Vagina (tissue), 2 donors: ENCODE data around the gene TTC28. TPM values are rescaled to one million over a fixed set of nuclear protein-coding genes. Genes with fewer than 3 reads are reported as not detected.

Source experiments
- DNase-seq, 2 donors: peaks; one replicate each; pipeline ENCODE4 v3.0.0-alpha.2; 2017; ENCODE audit errors: extremely low spot score in 2 of 2
- H3K27ac ChIP-seq: fragments of 200-600 bp; sonication (generic); one replicate; pipeline ENCODE4 v1.5.1; 2019
- H3K27me3 ChIP-seq: fragments of 200-600 bp; sonication (generic); one replicate; pipeline ENCODE4 v1.5.1; 2019
- H3K36me3 ChIP-seq, 2 donors: fragments of 200-600 bp; sonication (generic); one replicate each; pipeline ENCODE4 v1.5.1; 2017 to 2019
- H3K4me1 ChIP-seq: fragments of 200-600 bp; sonication (generic); one replicate; pipeline ENCODE4 v1.5.1; 2019
- H3K4me3 ChIP-seq, 2 donors: fragments of 200-600 bp; sonication (generic); 1 replicate in 1 of 2; 2 replicates in 1 of 2; pipeline ENCODE4 v1.5.1; 2016 to 2019
- H3K9me3 ChIP-seq: fragments of 200-600 bp; sonication (generic); one replicate; pipeline ENCODE4 v1.5.1; 2019
- POLR2A ChIP-seq, 2 donors: fragments of 450-650 bp; IDR thresholded peaks; one replicate each; pipeline ENCODE4 v1.6.1; 2017; ENCODE audit warnings: antibody characterized with exemption in 2 of 2, mild to moderate bottlenecking in 2 of 2, moderate library complexity in 2 of 2
- POLR2AphosphoS5 ChIP-seq, 2 donors: sonication (generic); formaldehyde crosslinking; IDR thresholded peaks; one replicate each; pipeline ENCODE4 v1.9.0; 2017; ENCODE audit warnings: antibody characterized with exemption in 2 of 2, mild to moderate bottlenecking in 2 of 2, low read depth in 1 of 2; ENCODE audit not compliant: insufficient read depth in 1 of 2
- intact Hi-C: fragments of 100-400 bp; cut with DNase I; formaldehyde crosslinking; loops from one replicate; pipeline ENCODE4 v1.15.1; 2023
- total RNA-seq: library from RNA; depleted of rRNA; stranded (reverse); fragments of >200 nt; gene quantifications from one replicate; pipeline ENCODE4 v1.2.3, GENCODE V29; 2016
- TF ChIP-seq, protein P1 (sequence below), 3 experiments: fragments of 450-650 bp in 2 of 3; fragments of 200-600 bp in 1 of 3; sonication (generic) in 1 of 3; IDR thresholded peaks; one replicate each; pipeline ENCODE4 v1.5.1; 2017 to 2019; ENCODE audit warnings: antibody characterized with exemption in 3 of 3, mild to moderate bottlenecking in 2 of 3, moderate library complexity in 2 of 3

TTC28 gene
- total RNA-seq, 1 donor from 2014 or later, result 41.7 TPM

DNA sequence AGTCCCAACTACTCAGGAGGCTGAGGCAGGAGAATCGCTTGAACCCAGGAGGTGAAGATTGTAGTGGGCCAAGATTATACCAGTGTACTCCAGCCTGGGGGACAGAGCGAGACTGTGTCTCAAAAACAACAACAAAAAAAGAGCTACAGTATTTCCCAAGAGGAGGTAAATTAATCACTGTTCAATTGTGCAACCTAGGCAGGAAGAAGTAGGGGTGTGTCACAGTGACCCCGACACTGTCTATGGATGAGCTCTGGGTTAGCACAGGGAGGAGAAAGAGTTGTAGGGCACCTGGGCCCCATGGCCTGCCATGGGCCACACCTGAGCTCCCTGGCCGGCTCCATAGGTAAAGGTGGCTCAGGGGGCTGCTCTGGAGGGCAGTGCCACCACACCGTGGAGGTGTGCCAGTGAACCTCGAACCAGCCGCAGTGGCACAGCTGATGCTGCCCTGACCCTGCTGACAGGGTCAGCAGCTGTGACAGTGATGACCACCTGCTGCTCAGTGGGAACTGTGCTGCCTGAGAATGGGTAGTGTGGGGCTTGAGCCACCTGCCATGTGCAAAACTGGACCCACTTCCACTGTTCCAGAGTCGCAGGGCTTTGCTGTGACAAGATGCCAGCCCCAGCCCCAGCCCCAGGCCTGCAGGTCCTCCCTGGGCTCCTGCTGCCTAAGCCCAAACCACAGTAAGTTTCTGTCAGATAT is 676.6 kb downstream of the TTC28 start:
- H3K9me3 ChIP-seq, result no peaks in the 10 kb centered on the region
- H3K27me3 ChIP-seq, result no peaks in the 10 kb centered on the region
- intact Hi-C loops, result loop anchor here (5.0 to 10.0 kb wide), 2 partner anchors 88 to 116 kb away; partner anchors contain the start of gene PITPNB
- no peak for TF ChIP-seq POLR2AphosphoS5 (IDR thresholded peaks at IDR 0.05; ENCODE audit: insufficient read depth in 1 of 2, low read depth in 1 of 2)
- no peak for TF ChIP-seq POLR2A (IDR thresholded peaks at IDR 0.05)
- TF ChIP-seq, protein P1, sequence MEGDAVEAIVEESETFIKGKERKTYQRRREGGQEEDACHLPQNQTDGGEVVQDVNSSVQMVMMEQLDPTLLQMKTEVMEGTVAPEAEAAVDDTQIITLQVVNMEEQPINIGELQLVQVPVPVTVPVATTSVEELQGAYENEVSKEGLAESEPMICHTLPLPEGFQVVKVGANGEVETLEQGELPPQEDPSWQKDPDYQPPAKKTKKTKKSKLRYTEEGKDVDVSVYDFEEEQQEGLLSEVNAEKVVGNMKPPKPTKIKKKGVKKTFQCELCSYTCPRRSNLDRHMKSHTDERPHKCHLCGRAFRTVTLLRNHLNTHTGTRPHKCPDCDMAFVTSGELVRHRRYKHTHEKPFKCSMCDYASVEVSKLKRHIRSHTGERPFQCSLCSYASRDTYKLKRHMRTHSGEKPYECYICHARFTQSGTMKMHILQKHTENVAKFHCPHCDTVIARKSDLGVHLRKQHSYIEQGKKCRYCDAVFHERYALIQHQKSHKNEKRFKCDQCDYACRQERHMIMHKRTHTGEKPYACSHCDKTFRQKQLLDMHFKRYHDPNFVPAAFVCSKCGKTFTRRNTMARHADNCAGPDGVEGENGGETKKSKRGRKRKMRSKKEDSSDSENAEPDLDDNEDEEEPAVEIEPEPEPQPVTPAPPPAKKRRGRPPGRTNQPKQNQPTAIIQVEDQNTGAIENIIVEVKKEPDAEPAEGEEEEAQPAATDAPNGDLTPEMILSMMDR (IDR thresholded peaks at IDR 0.05), result no peak
- H3K4me3 ChIP-seq, result no peak overlapping the region
- no peak overlapping the region for H3K27ac ChIP-seq
- H3K36me3 ChIP-seq, result peaks cover 0 to 9% of the 10 kb centered on the region in 2 donors
- peaks cover 5% of the 10 kb centered on the region for H3K4me1 ChIP-seq
- DNase-seq, result no peak

- intact Hi-C loops, result loop anchor here (5.0 to 10.0 kb wide), 2 partner anchors 87 to 115 kb away; partner anchors contain the start of gene PITPNB
- DNase-seq, result no peak
- TF ChIP-seq POLR2A (IDR thresholded peaks at IDR 0.05) (no peak), POLR2AphosphoS5 (IDR thresholded peaks at IDR 0.05; ENCODE audit: insufficient read depth in 1 of 2, low read depth in 1 of 2) (no peak)
- TF ChIP-seq, protein P1 (IDR thresholded peaks at IDR 0.05), result no peak
These were observed 677.4 kb downstream of the TTC28 start for GRCh38 chr22:28002181-28002700.

DNA sequence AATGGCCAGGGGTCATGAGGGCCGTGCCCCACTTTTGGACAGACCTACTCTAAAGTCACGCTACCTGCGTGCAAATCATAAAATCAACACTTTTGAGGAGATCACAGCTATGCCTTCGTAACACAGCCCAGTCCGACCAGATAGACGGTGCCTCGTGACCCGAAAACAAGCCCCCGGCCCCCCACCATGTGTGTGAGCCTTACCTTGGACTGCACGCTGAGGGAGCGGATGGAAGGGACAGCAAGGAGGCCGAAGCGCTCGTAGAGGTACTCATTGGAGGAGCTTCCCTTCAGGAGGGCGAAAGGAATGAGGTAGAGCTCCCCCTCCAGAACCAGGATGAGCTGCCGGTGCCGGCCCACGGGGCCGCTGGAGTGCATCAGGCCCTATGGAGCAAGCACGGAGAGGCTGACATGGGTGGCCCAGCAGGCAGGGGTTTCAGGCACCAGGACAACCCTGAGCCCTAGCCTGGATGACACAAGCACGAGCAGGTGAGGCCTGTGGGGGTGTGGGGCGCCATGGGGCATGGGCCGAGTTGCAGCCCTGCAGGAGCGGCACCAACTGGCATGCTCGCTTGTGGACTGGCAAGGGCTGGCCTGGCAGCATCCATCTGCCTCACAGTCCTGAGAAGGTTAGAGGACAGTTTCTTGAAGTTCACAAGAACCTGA is 678.3 kb downstream of the TTC28 start:
- TF ChIP-seq POLR2A (IDR thresholded peaks at IDR 0.05), result no peak
- TF ChIP-seq, protein P1 (IDR thresholded peaks at IDR 0.05), result no peak
- TF ChIP-seq POLR2AphosphoS5 (IDR thresholded peaks at IDR 0.05; ENCODE audit: insufficient read depth in 1 of 2, low read depth in 1 of 2), result no peak
- no peak for DNase-seq
- Histone ChIP-seq H3K4me1 (peaks cover 5% of the 10 kb centered on the region), H3K4me3 (no peak overlapping the region), H3K27ac (no peak overlapping the region), H3K36me3 (peaks cover 0 to 11% of the 10 kb centered on the region in 2 donors), H3K27me3 (no peaks in the 10 kb centered on the region), H3K9me3 (no peaks in the 10 kb centered on the region)
- intact Hi-C loops, result loop anchor here (5.0 to 10.0 kb wide), 2 partner anchors 87 to 114 kb away; partner anchors contain the start of gene PITPNB

More at GRCh38 chr22:28002181-28002700, 677.4 kb downstream of the TTC28 start:
- Histone ChIP-seq H3K36me3 (peaks cover 0 to 11% of the 10 kb centered on the region in 2 donors), H3K27ac (no peak overlapping the region), H3K9me3 (no peaks in the 10 kb centered on the region), H3K4me3 (no peak overlapping the region), H3K27me3 (no peaks in the 10 kb centered on the region), H3K4me1 (peaks cover 5% of the 10 kb centered on the region)

- no peak overlapping the region for H3K4me3 ChIP-seq
- H3K9me3 ChIP-seq, result no peaks in the 10 kb centered on the region
- TF ChIP-seq, protein P1 (IDR thresholded peaks at IDR 0.05), result no peak
- no peak for TF ChIP-seq POLR2A (IDR thresholded peaks at IDR 0.05)
- TF ChIP-seq POLR2AphosphoS5 (IDR thresholded peaks at IDR 0.05; ENCODE audit: insufficient read depth in 1 of 2, low read depth in 1 of 2), result no peak
- no peak for DNase-seq
- intact Hi-C loops, result loop anchor here (5.0 to 10.0 kb wide), 2 partner anchors 86 to 113 kb away; partner anchors contain the start of gene PITPNB
- no peak overlapping the region for H3K27ac ChIP-seq
- H3K27me3 ChIP-seq, result no peaks in the 10 kb centered on the region
- peaks cover 0 to 11% of the 10 kb centered on the region in 2 donors for H3K36me3 ChIP-seq
- peaks cover 5% of the 10 kb centered on the region for H3K4me1 ChIP-seq
These were observed 679.3 kb downstream of the TTC28 start for GRCh38 chr22:28000361-28000760.
